Liver (tissue), 9 donors: Measurements from ENCODE around the gene NT5C1A. TPM values are rescaled to one million over a fixed set of nuclear protein-coding genes. Genes with fewer than 3 reads are reported as not detected.
A peak's percentile ranks its signal among the peaks of the same experiment; 100 is the strongest.

Source experiments
- DNase-seq: peaks from one replicate; pipeline ENCODE4 v3.0.0-alpha.2; 2017; ENCODE audit warnings: low spot score
- H3K27ac ChIP-seq, 2 donors: one replicate each; pipeline ENCODE4 v1.7.0; 2013; ENCODE audit warnings: inconsistent platforms in 2 of 2, low read length in 2 of 2, control low read depth in 1 of 2, low read depth in 1 of 2, mild to moderate bottlenecking in 1 of 2
- H3K27me3 ChIP-seq, 4 donors: one replicate each; pipeline versions ENCODE4 v1.6.1 to v1.7.0; 2013; ENCODE audit warnings: low read length in 3 of 4, inconsistent platforms in 1 of 4, mild to moderate bottlenecking in 1 of 4, moderate library complexity in 1 of 4; ENCODE audit not compliant: control insufficient read depth in 4 of 4, insufficient read depth in 4 of 4
- H3K36me3 ChIP-seq, 4 donors: one replicate each; pipeline versions ENCODE4 v1.6.1 to v1.7.0; 2013; ENCODE audit warnings: low read length in 3 of 4, mild to moderate bottlenecking in 3 of 4, low read depth in 1 of 4, moderate library complexity in 1 of 4; ENCODE audit not compliant: control insufficient read depth in 4 of 4, insufficient read depth in 3 of 4
- H3K4me1 ChIP-seq, 4 donors: one replicate each; pipeline versions ENCODE4 v1.6.1 to v1.7.0; 2013; ENCODE audit warnings: low read length in 3 of 4, mild to moderate bottlenecking in 3 of 4, moderate library complexity in 1 of 4; ENCODE audit not compliant: control insufficient read depth in 4 of 4, insufficient read depth in 4 of 4
- H3K4me3 ChIP-seq, 3 donors: one replicate each; pipeline versions ENCODE4 v1.6.1 to v1.7.0; 2013; ENCODE audit warnings: low read length in 3 of 3, control low read depth in 1 of 3, low read depth in 1 of 3, mild to moderate bottlenecking in 1 of 3
- H3K9ac ChIP-seq, 2 donors: one replicate each; pipeline ENCODE4 v1.7.0; 2013; ENCODE audit warnings: low read length in 2 of 2, mild to moderate bottlenecking in 2 of 2, moderate library complexity in 2 of 2, control low read depth in 1 of 2, low read depth in 1 of 2
- H3K9me3 ChIP-seq, 4 donors: one replicate each; pipeline versions ENCODE4 v1.6.1 to v1.7.0; 2013; ENCODE audit warnings: low read length in 3 of 4; ENCODE audit not compliant: control insufficient read depth in 4 of 4
- ATF3 ChIP-seq: IDR thresholded peaks from 2 replicates; pipeline ENCODE4 v1.6.1; 2016; ENCODE audit warnings: antibody characterized with exemption
- CTCF ChIP-seq: fragments of 150-350 bp; IDR thresholded peaks from 2 replicates; pipeline ENCODE4 v1.5.1; 2017; ENCODE audit warnings: improper control_type of control experiment, low read depth, low read length; ENCODE audit not compliant: missing input control
- EGR1 ChIP-seq, 2 donors: IDR thresholded peaks; 2 replicates each; pipeline ENCODE4 v1.6.1; 2016 to 2018; ENCODE audit warnings: antibody characterized with exemption in 2 of 2, low read depth in 2 of 2
- FOXA1 ChIP-seq: IDR thresholded peaks from 2 replicates; pipeline ENCODE4 v1.6.1; 2016; ENCODE audit warnings: antibody characterized with exemption
- FOXA2 ChIP-seq: IDR thresholded peaks from 2 replicates; pipeline ENCODE4 v1.6.1; 2016; ENCODE audit warnings: antibody characterized with exemption
- GABPA ChIP-seq, 2 donors: IDR thresholded peaks in 1 of 2; conservative IDR thresholded peaks in 1 of 2; 2 replicates each; pipeline ENCODE4 v1.6.1; 2016; ENCODE audit warnings: antibody characterized with exemption in 2 of 2, mild to moderate bottlenecking in 1 of 2, moderate library complexity in 1 of 2
- JUND ChIP-seq, 2 donors: IDR thresholded peaks; 2 replicates each; pipeline ENCODE4 v1.6.1; 2016; ENCODE audit warnings: antibody characterized with exemption in 2 of 2
- MAX ChIP-seq: IDR thresholded peaks from 2 replicates; pipeline ENCODE4 v1.6.1; 2016; ENCODE audit warnings: antibody characterized with exemption
- NR2F2 ChIP-seq: IDR thresholded peaks from 2 replicates; pipeline ENCODE4 v1.6.1; 2016; ENCODE audit warnings: antibody characterized with exemption
- RAD21 ChIP-seq, 2 donors: IDR thresholded peaks; 2 replicates each; pipeline ENCODE4 v1.6.1; 2016; ENCODE audit warnings: antibody characterized with exemption in 2 of 2, mild to moderate bottlenecking in 2 of 2
- RXRA ChIP-seq, 2 donors: IDR thresholded peaks; 2 replicates each; pipeline ENCODE4 v1.6.1; 2017 to 2018; ENCODE audit warnings: antibody characterized with exemption in 2 of 2, mild to moderate bottlenecking in 1 of 2
- SP1 ChIP-seq: IDR thresholded peaks from 2 replicates; pipeline ENCODE4 v1.6.1; 2018; ENCODE audit warnings: antibody characterized with exemption, mild to moderate bottlenecking
- TAF1 ChIP-seq: conservative IDR thresholded peaks from 2 replicates; pipeline ENCODE4 v1.6.1; 2016; ENCODE audit warnings: antibody characterized with exemption, mild to moderate bottlenecking
- YY1 ChIP-seq: IDR thresholded peaks from 2 replicates; pipeline ENCODE4 v1.6.1; 2016; ENCODE audit warnings: antibody characterized with exemption, mild to moderate bottlenecking
- ZBTB33 ChIP-seq: IDR thresholded peaks from 2 replicates; pipeline ENCODE4 v1.6.1; 2016; ENCODE audit warnings: antibody characterized with exemption
- WGBS: extraction: QIAGEN DNeasy Blood & Tissue Kit; methylation state at CpG from one replicate; pipeline ENCODE4 v1.1.7; 2013; 5-methylcytosine and 5-hydroxymethylcytosine counted together
- polyA plus RNA-seq, 2 donors: library from polyadenylated mRNA; stranded (reverse) in 1 of 2; unstranded in 1 of 2; fragments of 200-250 nt in 1 of 2; fragments of >200 nt in 1 of 2; fragmentation: Nextera tagmentation in 1 of 2; extraction: Ambion mirVana in 1 of 2; gene quantifications; one replicate each; pipeline versions ENCODE4 v1.2.1 to v1.2.3, GENCODE V29; 2013 to 2015
- total RNA-seq, 2 donors: library from RNA; depleted of rRNA; stranded (reverse); fragments of >200 nt; gene quantifications; one replicate each; pipeline ENCODE4 v1.2.3, GENCODE V29; 2014
- TF ChIP-seq, protein P1 (sequence below): IDR thresholded peaks from 2 replicates; pipeline ENCODE4 v1.6.1; 2016; ENCODE audit warnings: antibody characterized with exemption, mild to moderate bottlenecking
- donor health status: healthy.
- donor health status: healthy.
- donor health status: healthy.
- donor health status: healthy.
- donor health status: healthy.

The NT5C1A gene
- total and polyA plus RNA-seq, 4 donors = 0.05 to 0.08 TPM; not detected in 2

DNA sequence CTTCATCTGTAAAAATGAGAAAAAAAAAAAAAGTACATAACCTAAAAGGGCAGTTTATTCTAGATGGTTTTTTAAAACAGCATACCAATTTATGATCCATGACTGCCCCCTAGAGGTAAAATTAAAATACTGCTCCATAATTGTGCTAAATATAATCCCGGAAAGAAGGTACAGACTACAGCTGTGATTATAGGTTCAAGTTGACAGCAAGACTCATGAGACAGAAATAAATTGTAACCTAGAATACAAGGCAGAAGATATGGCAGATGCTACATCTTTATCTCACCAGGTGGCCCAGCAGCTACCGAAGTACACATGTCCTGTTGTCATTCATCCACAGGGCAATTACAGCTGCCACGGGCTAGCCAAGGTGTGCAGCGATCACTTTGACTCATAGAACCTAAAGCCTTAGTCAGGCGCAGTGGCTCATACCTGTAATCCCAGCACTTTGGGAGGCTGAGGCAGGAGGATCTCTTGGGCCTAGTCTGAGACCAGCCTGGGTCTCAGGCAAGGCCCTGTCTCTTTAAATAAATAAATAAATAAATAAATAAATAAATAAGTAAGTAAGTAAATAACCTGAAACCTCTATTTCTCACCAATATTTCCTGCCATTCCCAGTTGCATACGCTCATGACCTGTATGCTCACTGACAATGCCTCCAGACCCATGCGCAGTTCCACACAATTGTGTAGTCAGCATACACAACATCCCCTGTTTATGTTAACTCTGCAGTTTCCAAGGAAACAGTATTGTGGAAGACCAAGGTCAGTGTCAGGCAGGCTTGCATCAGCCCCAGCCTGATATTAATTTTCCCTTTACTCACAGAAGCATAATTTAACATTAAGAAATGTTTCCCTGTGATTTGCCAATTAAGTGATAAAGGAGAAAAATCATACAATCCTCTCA lies 48.4 kb upstream of the NT5C1A start:
- 45% methylated on average over 7 of the region's 7 CpGs for WGBS
- no peak overlapping the region for H3K4me3 ChIP-seq
- H3K9me3 ChIP-seq = no peaks in the 10 kb centered on the region
- no peaks in the 10 kb centered on the region for H3K4me1 ChIP-seq
- no peak overlapping the region for H3K27ac ChIP-seq
- peaks cover 0 to 5% (median 2%) of the 10 kb centered on the region in 4 donors for H3K27me3 ChIP-seq
- no peak for DNase-seq
- no peak overlapping the region for H3K9ac ChIP-seq
- H3K36me3 ChIP-seq = no peaks in the 10 kb centered on the region
- peak; percentile 72 for TF ChIP-seq CTCF
- no peak for TF ChIP-seq EGR1 (IDR thresholded peaks at IDR 0.05; ENCODE audit: low read depth in 2 of 2)
- peak; percentile 87 to 89 for TF ChIP-seq RAD21 (IDR thresholded peaks at IDR 0.05)
- no peak for TF ChIP-seq TAF1
- TF ChIP-seq MAX = no peak
- TF ChIP-seq JUND (IDR thresholded peaks at IDR 0.05) = no peak
- no peak for TF ChIP-seq ZBTB33
- TF ChIP-seq RXRA (IDR thresholded peaks at IDR 0.05) = no peak
- TF ChIP-seq, protein P1, sequence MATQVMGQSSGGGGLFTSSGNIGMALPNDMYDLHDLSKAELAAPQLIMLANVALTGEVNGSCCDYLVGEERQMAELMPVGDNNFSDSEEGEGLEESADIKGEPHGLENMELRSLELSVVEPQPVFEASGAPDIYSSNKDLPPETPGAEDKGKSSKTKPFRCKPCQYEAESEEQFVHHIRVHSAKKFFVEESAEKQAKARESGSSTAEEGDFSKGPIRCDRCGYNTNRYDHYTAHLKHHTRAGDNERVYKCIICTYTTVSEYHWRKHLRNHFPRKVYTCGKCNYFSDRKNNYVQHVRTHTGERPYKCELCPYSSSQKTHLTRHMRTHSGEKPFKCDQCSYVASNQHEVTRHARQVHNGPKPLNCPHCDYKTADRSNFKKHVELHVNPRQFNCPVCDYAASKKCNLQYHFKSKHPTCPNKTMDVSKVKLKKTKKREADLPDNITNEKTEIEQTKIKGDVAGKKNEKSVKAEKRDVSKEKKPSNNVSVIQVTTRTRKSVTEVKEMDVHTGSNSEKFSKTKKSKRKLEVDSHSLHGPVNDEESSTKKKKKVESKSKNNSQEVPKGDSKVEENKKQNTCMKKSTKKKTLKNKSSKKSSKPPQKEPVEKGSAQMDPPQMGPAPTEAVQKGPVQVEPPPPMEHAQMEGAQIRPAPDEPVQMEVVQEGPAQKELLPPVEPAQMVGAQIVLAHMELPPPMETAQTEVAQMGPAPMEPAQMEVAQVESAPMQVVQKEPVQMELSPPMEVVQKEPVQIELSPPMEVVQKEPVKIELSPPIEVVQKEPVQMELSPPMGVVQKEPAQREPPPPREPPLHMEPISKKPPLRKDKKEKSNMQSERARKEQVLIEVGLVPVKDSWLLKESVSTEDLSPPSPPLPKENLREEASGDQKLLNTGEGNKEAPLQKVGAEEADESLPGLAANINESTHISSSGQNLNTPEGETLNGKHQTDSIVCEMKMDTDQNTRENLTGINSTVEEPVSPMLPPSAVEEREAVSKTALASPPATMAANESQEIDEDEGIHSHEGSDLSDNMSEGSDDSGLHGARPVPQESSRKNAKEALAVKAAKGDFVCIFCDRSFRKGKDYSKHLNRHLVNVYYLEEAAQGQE = no peak
- TF ChIP-seq NR2F2 = no peak
- no peak for TF ChIP-seq ATF3

DNA sequence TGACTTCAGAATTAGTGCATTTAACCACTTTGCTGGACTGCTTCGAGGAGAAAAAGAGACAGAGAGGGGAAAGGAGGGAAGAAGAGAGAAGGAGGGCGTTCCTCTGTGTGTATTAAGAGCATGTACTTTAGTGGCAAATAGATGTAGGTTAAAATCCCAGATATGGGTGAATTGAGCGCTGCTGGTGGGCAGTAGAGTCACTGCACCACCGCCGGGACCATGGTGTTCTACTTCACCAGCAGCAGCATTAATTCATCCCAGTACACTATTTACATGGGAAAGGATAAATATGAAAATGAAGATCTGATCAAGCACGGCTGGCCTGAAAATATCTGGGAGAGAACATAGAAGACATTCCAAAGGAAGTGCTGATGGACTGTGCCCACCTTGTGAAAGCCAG lies 45.9 kb upstream of the NT5C1A start:
- no peak overlapping the region for H3K4me3 ChIP-seq

More for the DNA sequence above, 45.9 kb upstream of the NT5C1A start:
- 44% methylated on average over 6 of the region's 6 CpGs for WGBS
- Histone ChIP-seq H3K9ac (no peak overlapping the region), H3K27me3 (peaks cover 0 to 9% (median 0%) of the 10 kb centered on the region in 4 donors), H3K9me3 (no peaks in the 10 kb centered on the region), H3K4me1 (no peaks in the 10 kb centered on the region), H3K27ac (no peak overlapping the region), H3K36me3 (no peaks in the 10 kb centered on the region)
- no peak for DNase-seq
- TF ChIP-seq RXRA (IDR thresholded peaks at IDR 0.05) (no peak), ZBTB33 (no peak), YY1 (no peak), TAF1 (no peak), JUND (IDR thresholded peaks at IDR 0.05) (no peak), GABPA (IDR thresholded peaks at IDR 0.05 in 1 of 2, conservative IDR thresholded peaks at IDR 0.05 in 1 of 2) (no peak), MAX (no peak), FOXA1 (no peak), NR2F2 (no peak), SP1 (no peak), EGR1 (IDR thresholded peaks at IDR 0.05; ENCODE audit: low read depth in 2 of 2) (no peak), FOXA2 (no peak)
